ENCODE measurements around the gene HAUS2.

Gene HAUS2

GRCh38 chr15:42608752-42609488 lies 60.3 kb downstream of the HAUS2 start:
- no peak for DNase-seq (ENCODE audit: low read depth)

- DNase-seq (ENCODE audit: low read depth), result no peak
These were observed 62.9 kb downstream of the HAUS2 start for GRCh38 chr15:42611532-42611931.

DNA sequence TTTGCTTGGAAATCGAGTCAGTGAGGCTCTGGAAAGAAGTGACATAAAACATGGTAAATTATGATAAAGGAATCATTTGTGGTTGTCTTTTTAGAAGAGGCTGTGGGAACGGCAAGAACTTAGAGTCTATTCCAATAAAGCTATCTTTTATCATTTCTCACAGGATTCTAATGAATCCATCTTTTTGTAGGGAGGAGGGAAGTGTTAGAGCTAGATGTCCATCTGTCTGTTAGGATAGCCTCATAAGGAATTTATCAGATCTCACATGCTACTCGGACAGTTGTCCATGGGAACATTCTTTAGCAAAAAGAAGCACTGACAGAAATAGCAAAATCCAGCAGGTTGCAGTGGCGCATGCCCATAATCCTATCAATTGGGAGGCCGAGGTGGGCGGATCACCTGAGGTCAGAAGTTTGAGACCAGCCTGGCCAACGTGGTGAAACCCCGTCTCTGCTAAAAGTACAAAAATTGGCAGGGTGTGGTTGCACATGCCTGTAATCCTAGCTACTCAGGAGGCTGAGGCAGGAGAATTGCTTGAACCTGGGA lies 63.8 kb downstream of the HAUS2 start:
- no peak for DNase-seq (ENCODE audit: low read depth)

GRCh38 chr15:42616107-42616506 lies 67.5 kb downstream of the HAUS2 start:
- DNase-seq (ENCODE audit: low read depth), result no peak

Measured in stimulated activated CD8-positive, alpha-beta memory T cell treated with anti-CD3 and anti-CD28 coated beads, Interleukin-4, amount 100 ng/mL, for 24 hours (primary cell).